ENCODE measurements around the gene CCDC12.

CCDC12 gene

DNA sequence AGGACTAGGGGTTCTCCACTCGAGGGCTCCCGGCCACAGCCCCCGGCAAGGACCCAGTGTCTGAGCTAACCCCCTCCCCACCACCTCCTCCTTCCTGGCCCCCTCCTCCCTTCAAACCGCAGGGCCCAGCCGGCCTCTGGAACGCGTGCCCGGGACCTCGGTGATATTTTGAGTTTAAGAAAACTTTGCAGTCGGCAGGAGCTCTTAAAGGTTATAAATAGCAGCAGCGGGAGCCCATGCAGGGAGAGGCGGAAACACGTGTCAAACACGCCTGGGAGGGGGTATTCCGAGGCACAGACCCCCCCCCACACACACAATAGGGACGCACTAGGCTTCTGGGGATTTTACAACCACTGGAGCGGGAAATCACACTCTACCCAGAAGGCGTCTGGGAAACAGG lies 102.1 kb downstream of the CCDC12 start:
- DNase-seq (ENCODE audit: low spot score) = no peak

GRCh38 chr3:46873521-46873920 lies 103.0 kb downstream of the CCDC12 start:
- no peak for DNase-seq (ENCODE audit: low spot score)
